Limb (tissue), 2 donors: Measurements from ENCODE around the gene SHKBP1.
"Not testable (repeated sequence)": the region's sequence is repeated elsewhere in the genome, so short reads cannot be mapped to it uniquely, and the experiment has no call there.

Experiments used
- DNase-seq, 2 donors: peaks; one replicate each; pipeline ENCODE4 v3.0.0-alpha.2; 2016; ENCODE audit errors: extremely low spot score in 2 of 2

The SHKBP1 gene

DNA sequence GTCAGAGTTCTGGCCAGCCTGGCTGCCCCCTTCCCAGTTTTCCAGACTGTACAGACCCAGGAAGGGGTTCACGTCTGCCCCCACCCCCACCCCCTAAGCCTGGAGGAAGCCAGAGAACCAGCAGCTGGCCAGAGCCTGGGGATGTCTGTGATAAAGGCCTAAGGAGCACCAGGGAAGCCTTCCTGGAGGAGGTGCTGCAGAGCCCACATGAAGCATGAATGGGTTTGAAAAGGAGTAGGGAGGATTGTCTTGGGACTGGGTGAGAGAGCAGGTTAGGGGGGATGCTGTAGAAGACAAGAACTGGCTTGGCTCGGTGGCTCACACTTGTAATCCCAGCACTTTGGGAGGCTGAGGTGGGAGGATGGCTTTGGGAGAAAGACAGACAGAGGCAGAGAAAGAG, 5.8 kb downstream of the SHKBP1 start:
- DNase-seq, result no peak

DNA sequence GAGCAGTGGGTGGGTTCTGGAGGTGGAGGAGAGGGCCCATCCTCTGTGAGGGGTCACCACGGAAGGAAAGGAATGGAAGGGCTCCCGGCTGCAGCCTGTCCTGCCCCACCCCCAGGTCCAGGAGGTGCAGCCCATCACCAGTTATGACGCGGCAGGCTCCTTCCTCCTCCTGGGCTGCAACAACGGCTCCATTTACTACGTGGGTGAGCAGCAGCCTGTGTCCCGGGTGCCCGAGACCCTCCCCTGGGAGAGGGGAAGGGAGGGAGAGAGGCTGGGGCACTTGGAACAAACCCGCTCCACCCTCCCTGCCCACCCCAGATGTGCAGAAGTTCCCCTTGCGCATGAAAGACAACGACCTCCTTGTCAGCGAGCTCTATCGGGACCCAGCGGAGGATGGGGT, 6.6 kb downstream of the SHKBP1 start:
- DNase-seq, result no peak

- DNase-seq, result no peak
Observed at GRCh38 chr19:40584007-40584406, 7.3 kb downstream of the SHKBP1 start.

- DNase-seq, result no peak
Observed at GRCh38 chr19:40585241-40585981, 8.7 kb downstream of the SHKBP1 start.

- no peak for DNase-seq
Observed at GRCh38 chr19:40585982-40586422, 9.3 kb downstream of the SHKBP1 start.

- no peak for DNase-seq
Observed at GRCh38 chr19:40586611-40587010, 9.9 kb downstream of the SHKBP1 start.

DNA sequence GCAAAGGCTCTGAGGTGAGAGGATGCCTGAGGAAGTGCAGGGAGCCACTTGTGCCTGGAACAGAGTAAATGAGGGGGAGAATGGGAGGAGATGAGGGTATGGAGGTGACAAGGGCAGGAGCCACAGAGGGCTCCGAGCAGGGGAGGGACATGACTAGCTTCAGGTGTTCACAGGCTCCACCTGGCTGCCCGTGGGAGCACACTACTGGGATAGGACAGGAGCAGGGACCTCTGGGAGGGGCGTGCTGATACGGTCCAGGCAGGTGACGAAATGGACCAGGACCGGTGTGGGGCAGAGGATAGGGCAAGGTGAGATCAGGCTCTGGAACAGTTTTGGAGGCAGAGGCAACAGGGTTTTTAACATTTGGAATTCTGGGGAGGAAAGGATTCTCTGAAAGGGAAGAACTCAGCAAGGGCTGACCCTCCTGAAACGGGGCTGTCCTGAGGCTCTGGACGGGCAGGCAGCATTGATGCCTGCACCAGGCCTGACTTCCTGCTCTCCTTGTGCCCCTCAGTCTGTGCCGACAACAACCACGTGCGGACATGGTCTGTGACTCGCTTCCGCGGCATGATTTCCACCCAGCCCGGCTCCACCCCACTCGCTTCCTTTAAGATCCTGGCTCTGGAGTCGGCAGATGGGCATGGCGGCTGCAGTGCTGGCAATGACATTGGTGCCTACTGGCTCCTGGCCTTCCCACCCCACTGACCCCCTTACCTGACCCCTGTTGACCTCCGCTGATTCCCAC, 11.6 kb downstream of the SHKBP1 start:
- DNase-seq, result no peak

- DNase-seq, result no peak
Observed at GRCh38 chr19:40588926-40589569, 12.4 kb downstream of the SHKBP1 start.

DNA sequence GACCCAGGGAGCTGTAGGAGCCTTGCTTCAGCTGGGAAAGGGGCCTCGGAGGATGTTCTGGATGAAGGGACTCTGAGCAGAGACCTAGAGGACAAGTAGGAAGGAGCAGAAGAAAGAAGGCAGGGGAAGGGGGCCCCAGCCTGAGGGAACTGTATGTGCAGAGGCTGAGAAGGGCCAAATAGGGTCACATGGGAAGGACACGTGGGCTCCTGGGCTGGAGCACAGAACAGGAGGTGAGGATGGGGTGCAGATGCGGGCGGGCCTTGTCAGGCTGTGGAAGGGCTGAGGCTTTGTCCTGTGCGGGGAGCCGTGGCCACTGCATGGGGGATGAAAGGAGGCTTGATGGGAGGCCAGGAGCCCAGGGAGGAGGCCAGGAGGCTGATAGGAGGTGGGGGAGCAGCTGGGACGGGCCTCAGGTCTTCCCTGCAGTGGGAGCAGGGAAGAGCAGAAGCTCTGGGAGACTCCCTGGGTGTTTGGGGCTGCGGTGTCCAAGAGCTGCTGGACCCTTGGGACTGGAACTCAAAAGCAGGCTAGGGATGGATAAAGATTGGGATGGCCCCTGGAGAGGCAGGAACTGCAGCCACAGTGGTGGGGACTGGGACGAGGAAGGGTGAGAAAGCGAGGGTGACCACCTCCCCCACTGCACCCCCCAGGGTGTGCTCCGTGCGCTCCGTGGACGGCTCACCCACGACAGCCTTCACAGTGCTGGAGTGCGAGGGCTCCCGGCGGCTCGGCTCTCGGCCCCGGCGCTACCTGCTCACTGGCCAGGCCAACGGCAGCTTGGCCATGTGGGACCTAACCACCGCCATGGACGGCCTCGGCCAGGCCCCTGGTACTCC, 13.1 kb downstream of the SHKBP1 start:
- no peak for DNase-seq

DNA sequence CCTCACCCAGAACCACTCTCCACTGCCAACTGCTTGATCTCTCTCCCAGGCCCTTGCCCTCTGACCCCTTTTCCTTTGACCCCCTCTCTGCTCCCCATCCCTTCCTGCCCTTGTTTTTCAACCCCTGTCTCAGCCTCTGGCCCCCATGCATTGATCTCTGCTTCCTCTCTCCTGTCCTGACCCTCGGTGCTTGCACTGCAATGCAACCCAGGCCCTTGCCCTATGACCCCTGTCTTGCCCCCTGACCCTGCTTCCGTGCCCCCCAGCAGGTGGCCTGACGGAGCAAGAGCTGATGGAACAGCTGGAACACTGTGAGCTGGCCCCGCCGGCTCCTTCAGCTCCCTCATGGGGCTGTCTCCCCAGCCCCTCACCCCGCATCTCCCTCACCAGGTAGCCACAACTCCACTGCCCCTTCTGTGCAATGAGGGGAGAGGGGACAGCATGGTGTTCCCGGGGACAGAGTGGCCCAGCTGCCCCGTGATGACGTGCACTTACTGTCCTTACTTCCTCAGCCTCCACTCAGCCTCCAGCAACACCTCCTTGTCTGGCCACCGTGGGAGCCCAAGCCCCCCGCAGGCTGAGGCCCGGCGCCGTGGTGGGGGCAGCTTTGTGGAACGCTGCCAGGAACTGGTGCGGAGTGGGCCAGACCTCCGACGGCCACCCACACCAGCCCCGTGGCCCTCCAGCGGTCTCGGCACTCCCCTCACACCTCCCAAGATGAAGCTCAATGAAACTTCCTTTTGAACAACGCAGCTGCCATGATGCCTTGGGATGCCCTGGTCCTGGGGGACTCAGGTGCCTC, 14.0 kb downstream of the SHKBP1 start:
- DNase-seq, result no peak

DNA sequence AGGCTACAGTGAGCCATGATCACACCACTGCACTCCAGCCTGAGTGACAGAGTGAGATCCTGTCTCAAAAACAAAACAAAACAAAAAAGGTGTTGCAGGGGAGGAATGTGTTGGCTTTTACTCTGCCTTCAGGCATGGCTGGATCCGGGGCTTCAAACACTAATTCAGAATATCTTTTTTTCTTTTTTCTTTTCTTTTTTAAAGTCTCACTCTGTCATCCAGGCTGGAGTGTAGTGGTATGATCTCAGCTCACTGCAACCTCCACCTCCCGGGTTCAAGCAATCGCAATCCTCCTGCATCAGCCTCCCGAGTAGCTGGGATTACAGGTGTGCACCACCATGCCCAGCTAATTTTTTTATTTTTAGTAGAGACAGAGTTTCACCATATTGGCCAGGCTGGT, 15.1 kb downstream of the SHKBP1 start:
- DNase-seq, result not testable (repeated sequence)

DNA sequence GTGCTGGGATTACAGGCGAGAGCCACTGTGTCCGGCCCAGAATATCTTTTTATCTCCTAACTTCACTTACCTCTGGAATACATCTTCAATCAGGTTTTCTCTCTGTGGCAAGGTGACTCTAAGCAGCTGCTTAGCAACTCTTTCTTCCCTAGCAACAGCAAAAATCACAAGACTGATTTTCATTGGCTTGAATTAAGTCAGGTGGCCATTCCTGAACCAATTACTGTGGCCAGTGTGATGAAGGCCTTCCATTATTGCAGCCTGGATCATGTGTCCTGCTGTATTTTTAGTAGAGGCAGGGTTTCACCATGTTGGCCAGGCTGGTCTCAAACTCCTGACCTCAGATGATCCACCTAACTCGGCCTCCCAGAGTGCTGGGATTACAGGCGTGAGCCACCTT, 15.5 kb downstream of the SHKBP1 start:
- DNase-seq, result no peak

DNA sequence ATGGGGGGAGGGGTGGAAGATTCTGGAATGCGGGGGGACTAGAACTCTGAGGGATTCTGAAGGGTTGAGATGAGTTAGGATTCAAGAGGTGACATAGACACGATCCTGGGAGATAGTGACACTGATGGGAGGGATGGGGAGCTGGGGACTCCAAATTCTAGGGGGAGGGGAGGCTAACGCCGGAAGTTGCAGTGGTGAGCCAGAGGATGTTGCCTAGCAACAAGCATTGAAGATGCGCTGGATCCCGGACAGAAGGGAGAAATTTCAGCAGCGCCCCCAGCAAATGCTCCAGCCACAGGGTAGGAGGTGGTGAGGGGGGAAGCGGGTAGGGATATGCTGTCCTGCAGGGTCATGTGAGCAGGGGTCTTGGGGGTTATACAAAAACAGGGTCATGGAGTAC, 17.6 kb downstream of the SHKBP1 start:
- DNase-seq, result no peak

- no peak for DNase-seq
Observed at GRCh38 chr19:40594657-40595091, 18.0 kb downstream of the SHKBP1 start.

DNA sequence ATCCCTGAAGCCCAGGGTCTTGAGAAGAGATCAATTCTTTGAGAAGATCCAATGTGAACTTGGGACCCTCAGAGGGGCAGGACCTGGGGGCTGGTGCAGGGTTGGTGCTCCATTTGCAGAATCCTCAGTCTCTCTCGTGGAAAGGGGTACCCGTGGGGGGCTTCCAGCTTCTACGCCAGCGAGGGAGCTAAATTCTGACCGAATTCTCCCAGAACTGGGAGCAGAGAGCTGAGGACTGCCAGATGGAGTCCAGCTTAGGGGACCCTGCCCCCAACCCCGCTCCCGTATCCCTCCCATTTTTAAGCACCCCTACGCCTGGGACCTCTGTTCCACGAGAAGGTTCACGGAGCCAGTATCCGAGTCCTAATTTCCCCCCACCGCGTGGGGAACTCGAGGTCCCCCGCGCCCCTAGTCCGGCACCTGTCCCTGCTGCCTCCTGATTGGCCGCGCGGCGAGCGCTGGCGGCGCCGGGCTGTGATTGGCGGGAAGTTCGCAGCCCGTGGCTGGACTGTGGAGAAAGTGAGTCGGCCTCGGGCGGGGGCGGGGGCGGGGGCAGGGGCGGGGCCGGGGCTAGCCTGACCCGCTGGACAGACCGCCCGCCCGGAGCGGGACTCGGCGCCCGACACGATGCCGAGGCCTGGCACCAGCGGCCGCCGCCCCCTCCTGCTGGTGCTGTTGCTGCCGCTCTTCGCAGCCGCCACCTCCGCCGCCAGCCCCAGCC, 20.1 kb downstream of the SHKBP1 start:
- DNase-seq, result peak in 1 of 2 donors; percentile 74

GRCh38 chr19:40597329-40597838, 20.7 kb downstream of the SHKBP1 start:
- no peak for DNase-seq

DNA sequence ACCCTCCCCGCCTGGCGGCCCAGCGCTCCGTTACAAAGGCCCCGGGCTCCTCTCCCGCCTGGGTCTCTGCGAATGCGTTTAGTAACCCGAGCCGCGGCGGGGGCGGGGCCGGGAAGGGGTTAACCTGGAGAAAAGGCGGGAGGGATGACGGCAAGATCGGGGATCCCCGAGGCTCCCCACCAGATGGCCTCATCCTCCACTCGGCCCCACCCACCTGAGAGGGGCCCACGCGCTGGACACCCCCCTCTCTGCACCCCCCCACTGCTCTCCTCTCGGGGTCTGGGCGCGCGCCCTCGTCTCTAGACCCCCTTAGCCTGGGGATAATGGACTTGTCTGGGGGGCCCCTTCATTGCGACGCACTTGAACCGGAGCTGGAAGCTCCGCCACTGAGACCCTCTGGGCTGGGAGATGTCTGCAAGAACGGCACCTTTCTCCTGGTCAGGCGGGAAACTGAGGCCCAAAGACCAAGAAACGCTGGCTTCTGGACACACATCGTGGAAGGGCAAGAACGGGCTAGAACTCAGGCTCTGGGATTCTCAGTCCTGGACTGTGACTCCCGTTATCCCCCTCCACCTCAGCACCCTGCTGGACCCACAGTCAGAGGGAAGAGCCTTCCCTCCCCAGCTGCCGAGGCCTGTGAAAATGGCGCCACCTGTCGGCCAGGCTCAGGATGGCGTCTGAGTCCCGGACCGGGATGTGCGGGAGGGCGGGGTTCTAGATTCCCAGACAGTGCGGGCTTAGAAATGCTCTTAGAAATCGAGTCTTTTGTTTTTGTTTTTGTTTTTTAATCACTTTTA, 21.6 kb downstream of the SHKBP1 start:
- DNase-seq, result peak; percentile 91 to 96

GRCh38 chr19:40598918-40599307, 22.2 kb downstream of the SHKBP1 start:
- DNase-seq, result no peak

DNA sequence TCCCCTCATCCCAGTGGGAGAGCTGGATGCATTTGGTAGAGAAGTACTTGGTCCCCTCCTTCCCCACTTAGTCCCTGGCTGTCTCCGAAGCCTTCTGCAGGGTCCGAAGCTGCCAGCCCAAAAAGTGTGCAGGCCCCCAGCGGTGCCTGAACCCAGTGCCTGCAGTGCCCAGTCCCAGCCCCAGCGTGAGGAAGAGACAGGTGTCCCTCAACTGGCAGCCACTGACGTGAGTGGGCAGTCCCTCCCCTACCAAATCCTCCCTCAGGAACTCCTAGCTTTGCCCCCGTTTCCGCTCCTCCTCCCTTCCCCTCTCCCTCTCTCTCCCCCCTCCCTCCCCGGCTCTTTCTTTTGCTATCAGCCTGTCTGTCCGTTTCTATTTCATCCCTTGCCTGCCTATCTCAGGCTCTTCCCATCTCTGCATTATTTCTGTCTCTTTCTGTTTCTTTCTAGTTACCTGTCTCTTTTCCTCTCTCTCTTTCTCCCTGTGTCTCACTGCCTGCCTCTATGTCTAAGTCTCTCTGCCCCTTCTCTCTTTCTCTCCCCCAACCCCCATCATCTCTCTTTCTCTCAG, 22.7 kb downstream of the SHKBP1 start:
- DNase-seq, result no peak
